AG04449 (cell line): ENCODE results near the gene ZNF324B.
"Not testable (repeated sequence)": the region's sequence is repeated elsewhere in the genome, so short reads cannot be mapped to it uniquely, and the experiment has no call there.

ENCODE experiments used
- CTCF ChIA-PET: fragments of 350-600 bp; formaldehyde crosslinking; extraction: SDS; loops from one replicate; lab custom pipeline; 2021; ENCODE audit warnings: antibody characterized with exemption; lab: Yijun Ruan, JAX
- POLR2A ChIA-PET: fragments of 400-600, 350-600 bp; formaldehyde crosslinking; extraction: SDS; loops from one replicate; lab custom pipeline; 2020; ENCODE audit warnings: antibody characterized with exemption, inconsistent platforms; lab: Yijun Ruan, JAX
- DNase-seq: peaks from one replicate; pipeline ENCODE4 v3.0.0-alpha.2; 2010; ENCODE audit warnings: low read depth, low spot score
- H3K4me3 ChIP-seq: 2 replicates; pipeline ENCODE4 v1.5.1; 2011; ENCODE audit warnings: low read depth, mild to moderate bottlenecking, control low read depth, low read length
- CTCF ChIP-seq: IDR thresholded peaks from one replicate; pipeline ENCODE4 v1.5.1; 2011; ENCODE audit warnings: mild to moderate bottlenecking, moderate library complexity, low read length, control low read depth, inconsistent platforms; ENCODE audit not compliant: insufficient read depth; ENCODE audit errors: missing control alignments

ZNF324B gene

GRCh38 chr19:58451358-58452101 lies at the start of gene ZNF324B:
Gene ZNF324B, plus strand, starts transcription at chr19:58451622. Its CDS starts 2,080 bp downstream, at chr19:58453702.
- TF ChIP-seq CTCF, result no peak
- peak within 1 kb of the TSS; percentile 71 for H3K4me3 ChIP-seq
- CTCF ChIA-PET, result interaction anchor here (1.0 to 1.3 kb wide), 2 partner anchors 8 to 17 kb away, joined by 3 read pairs; no protein-coding TSS in a partner anchor
- peak; percentile 57 for DNase-seq
- POLR2A ChIA-PET, result no interaction called here

GRCh38 chr19:58401840-58402421 lies 49.5 kb upstream of the ZNF324B start:
- no peak for DNase-seq
- peak overlapping the region; percentile 79 for H3K4me3 ChIP-seq
- ChIA-PET CTCF (no interaction called here), POLR2A (no interaction called here)
- TF ChIP-seq CTCF, result no peak

- POLR2A ChIA-PET, H3K4me3 ChIP-seq, CTCF ChIA-PET, DNase-seq: not testable (repeated sequence)
Measured at GRCh38 chr19:58403920-58404478, 47.4 kb upstream of the ZNF324B start.

GRCh38 chr19:58406818-58407657 lies 44.4 kb upstream of the ZNF324B start:
- ChIA-PET POLR2A (no interaction called here), CTCF (interaction anchor here (0.9 to 1.5 kb wide), 3 partner anchors 10 to 66 kb away, joined by 3 read pairs; no protein-coding TSS in a partner anchor)
- TF ChIP-seq CTCF, result no peak
- peak overlapping the region; percentile 97 for H3K4me3 ChIP-seq
- no peak for DNase-seq

GRCh38 chr19:58407658-58408151 lies 43.7 kb upstream of the ZNF324B start:
- CTCF ChIA-PET, result interaction anchor here (0.9 to 1.5 kb wide), 2 partner anchors 11 to 66 kb away, joined by 3 read pairs; no protein-coding TSS in a partner anchor
- DNase-seq, result no peak

More at GRCh38 chr19:58407658-58408151, 43.7 kb upstream of the ZNF324B start:
- no peak for TF ChIP-seq CTCF
- peak overlapping the region; percentile 97 for H3K4me3 ChIP-seq
- POLR2A ChIA-PET, result interaction anchor here (1.2 kb wide), 2 partner anchors 17 to 27 kb away, joined by 3 to 7 read pairs; partner anchors contain the start of gene ZNF837
